Small intestine (tissue), 7 donors: ENCODE data around the gene SMYD3. TPM values are rescaled to one million over a fixed set of nuclear protein-coding genes. Genes with fewer than 3 reads are reported as not detected.

Experiments
- DNase-seq, 2 donors: peaks; one replicate each; pipeline versions ENCODE4 v3.0.0 to v3.0.0-alpha.2; 2013
- FAIRE-seq: peaks from 2 replicates; lab custom pipeline; 2012; peaks lifted over from hg19 to GRCh38; lab: Jason Lieb, UNC
- H3K27ac ChIP-seq, 3 donors: one replicate each; pipeline ENCODE4 v1.5.1; 2013; ENCODE audit warnings: low read length in 2 of 3, mild to moderate bottlenecking in 2 of 3, control low read depth in 1 of 3, inconsistent platforms in 1 of 3, low read depth in 1 of 3, moderate library complexity in 1 of 3
- H3K27me3 ChIP-seq, 3 donors: one replicate each; pipeline ENCODE4 v1.6.1; 2013; ENCODE audit warnings: low read length in 3 of 3, inconsistent platforms in 1 of 3; ENCODE audit not compliant: control insufficient read depth in 3 of 3, insufficient read depth in 3 of 3
- H3K36me3 ChIP-seq, 3 donors: one replicate each; pipeline ENCODE4 v1.6.1; 2013; ENCODE audit warnings: low read length in 3 of 3, inconsistent platforms in 1 of 3, low read depth in 1 of 3, mild to moderate bottlenecking in 1 of 3, moderate library complexity in 1 of 3; ENCODE audit not compliant: control insufficient read depth in 3 of 3, insufficient read depth in 2 of 3
- H3K4me1 ChIP-seq, 3 donors: one replicate each; pipeline ENCODE4 v1.6.1; 2013; ENCODE audit warnings: low read length in 2 of 3, inconsistent platforms in 1 of 3, low read depth in 1 of 3, mild to moderate bottlenecking in 1 of 3, moderate library complexity in 1 of 3; ENCODE audit not compliant: control insufficient read depth in 3 of 3, insufficient read depth in 2 of 3
- H3K4me3 ChIP-seq, 3 donors: one replicate each; pipeline ENCODE4 v1.5.1; 2013; ENCODE audit warnings: low read length in 3 of 3, control low read depth in 1 of 3, inconsistent platforms in 1 of 3, low read depth in 1 of 3, mild to moderate bottlenecking in 1 of 3, moderate library complexity in 1 of 3
- H3K9me3 ChIP-seq, 2 donors: one replicate each; pipeline ENCODE4 v1.6.1; 2013; ENCODE audit warnings: low read depth in 1 of 2, low read length in 1 of 2; ENCODE audit not compliant: control insufficient read depth in 2 of 2, insufficient read depth in 1 of 2
- WGBS, 3 donors: extraction: QIAGEN DNeasy Blood & Tissue Kit; methylation state at CpG; one replicate each; pipeline ENCODE4 v1.1.7; 2013; 5-methylcytosine and 5-hydroxymethylcytosine counted together
- polyA plus RNA-seq, 4 donors: library from polyadenylated mRNA; stranded (reverse) in 3 of 4; unstranded in 1 of 4; fragments of 200-250 nt in 3 of 4; fragments of 120-200 nt in 1 of 4; gene quantifications; one replicate each; pipeline versions ENCODE4 v1.2.1 to v1.2.3, GENCODE V29; 2013
- donor health status: healthy with polysubstance abuse.
- donor health status: control.
- donor health status: control.
- donor health status: Bipolar disorder and iron deficiency.
- donor health status: healthy.

SMYD3 gene
- polyA plus RNA-seq, 4 donors = 5.4 to 10.1 (median 8.5) TPM

DNA sequence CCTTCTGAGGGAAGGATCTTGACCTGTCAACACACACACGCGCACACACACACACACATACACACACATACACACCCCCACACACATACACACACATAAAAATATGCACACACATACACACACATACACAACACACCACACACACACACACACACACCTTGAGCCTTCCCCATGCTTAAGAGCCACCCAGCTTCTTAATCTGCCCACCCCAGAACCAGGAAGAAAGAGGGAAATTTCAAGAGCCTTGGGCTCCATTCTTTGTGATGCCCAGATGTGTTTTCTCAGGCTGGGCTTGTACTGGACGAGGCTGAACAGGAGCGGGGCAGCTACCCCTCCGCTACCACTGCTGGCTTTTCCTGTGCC is 708.7 kb downstream of the SMYD3 start:
- Histone ChIP-seq H3K4me1 (no peaks in the 10 kb centered on the region), H3K27me3 (no peaks in the 10 kb centered on the region), H3K4me3 (no peak overlapping the region), H3K36me3 (no peaks in the 10 kb centered on the region), H3K27ac (no peak overlapping the region), H3K9me3 (no peaks in the 10 kb centered on the region)
- FAIRE-seq (no peak), DNase-seq (no peak)
- WGBS, 3 donors = 62 to 76% (median 69%) methylated on average over 5 of the region's 5 CpGs

- Histone ChIP-seq H3K27ac (no peak overlapping the region), H3K4me1 (no peaks in the 10 kb centered on the region), H3K27me3 (no peaks in the 10 kb centered on the region), H3K36me3 (no peaks in the 10 kb centered on the region), H3K9me3 (no peaks in the 10 kb centered on the region), H3K4me3 (no peak overlapping the region)
- WGBS, 3 donors = 77 to 88% (median 82%) methylated on average over 14 of the region's 14 CpGs
- DNase-seq = no peak
- no peak for FAIRE-seq
These were observed 709.3 kb downstream of the SMYD3 start for GRCh38 chr1:245797592-245798348.

DNA sequence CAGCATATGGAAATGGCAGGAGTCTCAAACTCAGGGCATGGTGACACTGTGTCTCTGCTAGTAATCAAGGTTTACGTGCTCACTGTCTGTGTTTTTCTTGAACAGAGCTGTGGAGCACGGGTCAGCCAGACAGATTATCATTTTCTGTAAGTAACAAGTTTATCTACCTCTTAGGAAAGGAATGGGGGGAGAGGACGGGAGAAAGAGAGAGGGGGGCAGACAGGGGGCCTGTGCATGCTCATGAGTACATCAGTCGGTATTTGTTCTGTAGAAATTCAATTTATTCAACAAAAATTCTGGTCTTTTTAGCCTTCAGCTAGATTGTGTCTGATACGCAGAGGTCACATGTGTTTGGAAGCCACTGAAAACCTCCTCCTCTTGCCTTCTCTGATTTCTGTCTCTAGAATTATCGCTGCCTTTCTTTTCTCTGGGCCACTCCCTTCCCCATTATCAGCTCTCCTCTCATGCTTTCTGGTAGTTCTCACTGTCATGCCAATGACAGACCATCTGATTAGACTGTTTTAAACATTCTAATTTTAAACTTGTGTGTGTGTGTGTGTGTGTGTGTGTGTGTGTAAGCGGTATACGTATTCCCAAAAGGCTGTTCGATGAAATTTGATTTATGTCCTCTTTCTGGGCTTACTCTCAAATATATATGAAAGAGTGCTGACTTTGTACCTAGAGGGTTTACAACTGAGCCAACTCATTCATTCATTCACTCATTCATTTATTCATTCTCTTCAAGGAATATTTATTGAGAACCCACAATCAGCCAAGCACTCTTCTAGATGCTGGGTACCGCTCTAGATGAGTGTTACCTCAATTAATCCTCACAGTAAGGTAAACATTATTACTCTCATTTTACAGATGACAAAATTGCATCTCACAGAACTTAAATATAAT is 715.4 kb downstream of the SMYD3 start:
- no peak overlapping the region for H3K4me3 ChIP-seq
- FAIRE-seq (no peak), DNase-seq (no peak)
- no peaks in the 10 kb centered on the region for H3K4me1 ChIP-seq
- H3K27me3 ChIP-seq = no peaks in the 10 kb centered on the region
- WGBS, 3 donors = 76 to 88% (median 87%) methylated on average over 10 of the region's 10 CpGs
- no peaks in the 10 kb centered on the region for H3K36me3 ChIP-seq
- H3K27ac ChIP-seq = no peak overlapping the region
- no peaks in the 10 kb centered on the region for H3K9me3 ChIP-seq

DNA sequence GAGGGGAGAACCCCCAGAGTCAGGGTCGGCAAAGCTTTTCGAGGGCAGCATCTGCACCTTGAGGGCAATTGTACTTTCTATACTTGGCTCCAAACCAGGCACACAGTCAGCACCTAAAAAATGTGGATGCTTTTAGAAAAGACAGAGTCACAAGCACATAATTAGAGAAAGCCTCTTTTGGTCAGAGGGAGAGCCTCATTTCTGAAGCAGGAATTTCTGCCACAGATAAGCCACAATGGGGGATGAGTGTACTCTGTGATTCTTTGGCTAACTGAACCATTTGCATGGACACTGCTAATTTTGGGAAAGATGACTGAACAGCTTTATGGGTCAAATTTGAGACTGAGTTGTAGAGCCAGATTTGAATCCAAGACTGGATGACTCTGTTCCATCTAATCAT is 716.6 kb downstream of the SMYD3 start:
- FAIRE-seq (no peak), DNase-seq (no peak)
- WGBS, 3 donors = 91 to 97% (median 95%) methylated on average over 2 of the region's 2 CpGs
- H3K27me3 ChIP-seq = no peaks in the 10 kb centered on the region
- H3K27ac ChIP-seq = no peak overlapping the region
- no peak overlapping the region for H3K4me3 ChIP-seq
- H3K36me3 ChIP-seq = no peaks in the 10 kb centered on the region
- no peaks in the 10 kb centered on the region for H3K4me1 ChIP-seq
- H3K9me3 ChIP-seq = no peaks in the 10 kb centered on the region

DNA sequence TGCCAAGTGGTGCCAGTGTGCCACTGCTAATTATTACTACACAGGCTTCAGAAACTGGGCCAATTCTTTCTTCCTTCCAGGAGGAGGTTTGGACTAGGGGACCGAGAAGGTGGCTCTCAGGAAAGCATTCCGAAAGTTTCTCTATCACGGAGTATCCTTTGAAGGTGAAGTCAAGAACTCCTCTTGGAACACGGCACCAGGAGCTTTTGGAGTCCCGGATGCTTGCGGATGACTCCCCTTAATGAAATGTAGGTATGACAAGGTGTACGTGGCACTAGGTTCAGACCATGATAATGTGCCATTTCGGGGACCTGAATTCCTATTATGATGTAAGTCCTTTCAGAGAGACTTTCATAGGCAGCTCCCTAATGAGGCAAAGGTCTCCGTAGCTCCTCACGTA is 718.2 kb downstream of the SMYD3 start:
- Histone ChIP-seq H3K27ac (no peak overlapping the region), H3K9me3 (no peaks in the 10 kb centered on the region), H3K36me3 (no peaks in the 10 kb centered on the region), H3K4me3 (no peak overlapping the region), H3K27me3 (no peaks in the 10 kb centered on the region), H3K4me1 (no peaks in the 10 kb centered on the region)
- WGBS, 3 donors = 95 to 97% (median 96%) methylated on average over 10 of the region's 10 CpGs
- no peak for FAIRE-seq
- no peak for DNase-seq

DNA sequence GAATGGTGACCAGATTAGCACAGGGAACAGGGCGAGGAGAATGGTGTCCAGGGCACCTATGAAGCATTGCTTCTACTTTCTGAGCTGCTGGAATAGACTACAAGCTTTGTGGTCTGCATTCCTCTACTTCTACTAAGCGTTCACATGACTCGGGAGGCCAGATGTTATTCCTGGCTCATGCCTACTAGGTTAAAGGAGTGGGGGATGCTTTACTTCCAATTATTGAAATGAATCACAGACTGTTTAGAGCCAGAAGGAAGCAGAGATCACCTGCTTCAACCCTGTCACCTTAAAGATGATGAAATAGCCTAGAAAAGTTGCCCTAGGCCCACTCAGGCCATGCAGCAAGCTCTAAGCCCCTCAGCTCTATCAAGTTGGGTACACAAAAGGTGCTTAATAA is 718.8 kb downstream of the SMYD3 start:
- FAIRE-seq (no peak), DNase-seq (no peak)
- Histone ChIP-seq H3K4me3 (no peak overlapping the region), H3K27ac (no peak overlapping the region), H3K4me1 (no peaks in the 10 kb centered on the region), H3K9me3 (no peaks in the 10 kb centered on the region), H3K36me3 (no peaks in the 10 kb centered on the region), H3K27me3 (no peaks in the 10 kb centered on the region)
- 77 to 98% (median 87%) methylated on average over 3 of the region's 3 CpGs for WGBS, 3 donors

DNA sequence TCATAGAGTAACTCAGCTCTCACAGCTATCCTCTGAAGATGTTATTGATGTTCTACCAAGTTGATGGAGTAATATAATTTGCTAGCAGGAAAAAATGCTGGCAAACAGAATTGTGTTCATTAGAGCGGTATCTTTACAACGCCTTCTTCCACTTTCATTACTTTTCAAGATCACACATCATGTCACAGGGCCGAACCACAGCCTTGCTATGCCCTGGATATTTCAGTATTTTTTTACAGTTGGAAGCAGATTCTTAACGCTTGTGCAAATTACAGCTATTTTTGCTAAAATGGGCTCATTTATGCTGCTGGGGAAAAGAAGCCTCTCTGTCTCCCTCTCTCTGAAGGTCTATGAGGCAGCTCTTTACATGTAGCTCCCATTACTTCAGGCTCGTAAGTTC is 720.1 kb downstream of the SMYD3 start:
- no peaks in the 10 kb centered on the region for H3K9me3 ChIP-seq
- H3K27me3 ChIP-seq = no peaks in the 10 kb centered on the region
- no peaks in the 10 kb centered on the region for H3K36me3 ChIP-seq
- DNase-seq (no peak), FAIRE-seq (no peak)
- no peaks in the 10 kb centered on the region for H3K4me1 ChIP-seq
- 81 to 93% (median 93%) methylated on average over 5 of the region's 5 CpGs for WGBS, 3 donors
- no peak overlapping the region for H3K4me3 ChIP-seq
- no peak overlapping the region for H3K27ac ChIP-seq

GRCh38 chr1:245779797-245780755 is 727.0 kb downstream of the SMYD3 start:
- 93 to 94% (median 94%) methylated on average over 9 of the region's 9 CpGs for WGBS, 3 donors
- no peaks in the 10 kb centered on the region for H3K9me3 ChIP-seq
- no peak for FAIRE-seq

More at GRCh38 chr1:245779797-245780755, 727.0 kb downstream of the SMYD3 start:
- no peak for DNase-seq
- Histone ChIP-seq H3K27me3 (no peaks in the 10 kb centered on the region), H3K27ac (no peak overlapping the region), H3K4me3 (no peak overlapping the region), H3K4me1 (no peaks in the 10 kb centered on the region), H3K36me3 (no peaks in the 10 kb centered on the region)
